Smooth muscle cell (in vitro differentiated cells): ENCODE data around the gene DSCAM. TPM values are rescaled to one million over a fixed set of nuclear protein-coding genes. Genes with fewer than 3 reads are reported as not detected.
A peak's percentile ranks its signal among the peaks of the same experiment; 100 is the strongest.

Source experiments
- DNase-seq: peaks from one replicate; lab custom pipeline; 2025; ENCODE audit not compliant: unreplicated experiment; lab: John Stamatoyannopoulos, UW
- H2AFZ ChIP-seq: fragments of 200-600 bp; sonication (generic); 2 replicates; pipeline ENCODE4 v1.6.0; 2016; ENCODE audit warnings: antibody characterized with exemption, low read depth, mild to moderate bottlenecking
- H3F3A ChIP-seq: fragments of 200-600 bp; sonication (generic); 2 replicates; pipeline ENCODE4 v1.6.0; 2017; ENCODE audit warnings: antibody characterized with exemption, low read depth
- H3K27ac ChIP-seq: fragments of 200-600 bp; sonication (generic); 2 replicates; pipeline ENCODE4 v1.5.1; 2016; ENCODE audit warnings: low read depth, mild to moderate bottlenecking
- H3K27me3 ChIP-seq: fragments of 200-600 bp; sonication (generic); 2 replicates; pipeline ENCODE4 v1.6.1; 2016; ENCODE audit warnings: low read depth, mild to moderate bottlenecking
- H3K36me3 ChIP-seq: fragments of 200-600 bp; sonication (generic); 2 replicates; pipeline ENCODE4 v1.5.1; 2016; ENCODE audit warnings: low read depth
- H3K4me1 ChIP-seq: fragments of 200-600 bp; sonication (generic); 2 replicates; pipeline ENCODE4 v1.5.1; 2016; ENCODE audit warnings: low read depth
- H3K4me2 ChIP-seq: fragments of 200-600 bp; sonication (generic); 2 replicates; pipeline ENCODE4 v1.6.0; 2016; ENCODE audit warnings: mild to moderate bottlenecking
- H3K4me3 ChIP-seq: fragments of 200-600 bp; sonication (generic); 2 replicates; pipeline ENCODE4 v1.5.1; 2016; ENCODE audit warnings: mild to moderate bottlenecking
- H3K79me2 ChIP-seq: fragments of 200-600 bp; sonication (generic); 2 replicates; pipeline ENCODE4 v1.6.0; 2016; ENCODE audit warnings: low read depth, mild to moderate bottlenecking
- H3K9ac ChIP-seq: fragments of 200-600 bp; sonication (generic); 2 replicates; pipeline ENCODE4 v1.6.0; 2016; ENCODE audit warnings: low read depth
- H3K9me3 ChIP-seq: fragments of 200-600 bp; sonication (generic); replicated peaks from 2 replicates; pipeline ENCODE4 v1.5.1; 2016; ENCODE audit warnings: low read depth
- H4K20me1 ChIP-seq: fragments of 200-600 bp; sonication (generic); 2 replicates; pipeline ENCODE4 v1.6.0; 2016; ENCODE audit warnings: low read depth
- WGBS: methylation state at CpG from one replicate; pipeline ENCODE4 v1.1.7; 2016; ENCODE audit warnings: low lambda C conversion rate; 5-methylcytosine and 5-hydroxymethylcytosine counted together
- polyA plus RNA-seq: library from polyadenylated mRNA; unstranded; fragments of >200 nt; fragmentation: Nextera tagmentation; extraction: Ambion mirVana; gene quantifications from 2 replicates; pipeline ENCODE4 v1.2.1, GENCODE V29; 2016
- total RNA-seq: library from RNA; depleted of rRNA; stranded (reverse); fragments of >200 nt; gene quantifications from 2 replicates; pipeline ENCODE4 v1.2.3, GENCODE V29; 2014
- TF ChIP-seq, protein P1 (sequence below): fragments of 200-600 bp; sonication (generic); IDR thresholded peaks from 2 replicates; pipeline ENCODE4 v1.5.1; 2017; ENCODE audit warnings: borderline replicate concordance, mild to moderate bottlenecking, antibody characterized with exemption; ENCODE audit not compliant: insufficient read depth, poor library complexity, severe bottlenecking

DSCAM gene
- total and polyA plus RNA-seq, 2 experiments from 2014 or later: not detected

DNA sequence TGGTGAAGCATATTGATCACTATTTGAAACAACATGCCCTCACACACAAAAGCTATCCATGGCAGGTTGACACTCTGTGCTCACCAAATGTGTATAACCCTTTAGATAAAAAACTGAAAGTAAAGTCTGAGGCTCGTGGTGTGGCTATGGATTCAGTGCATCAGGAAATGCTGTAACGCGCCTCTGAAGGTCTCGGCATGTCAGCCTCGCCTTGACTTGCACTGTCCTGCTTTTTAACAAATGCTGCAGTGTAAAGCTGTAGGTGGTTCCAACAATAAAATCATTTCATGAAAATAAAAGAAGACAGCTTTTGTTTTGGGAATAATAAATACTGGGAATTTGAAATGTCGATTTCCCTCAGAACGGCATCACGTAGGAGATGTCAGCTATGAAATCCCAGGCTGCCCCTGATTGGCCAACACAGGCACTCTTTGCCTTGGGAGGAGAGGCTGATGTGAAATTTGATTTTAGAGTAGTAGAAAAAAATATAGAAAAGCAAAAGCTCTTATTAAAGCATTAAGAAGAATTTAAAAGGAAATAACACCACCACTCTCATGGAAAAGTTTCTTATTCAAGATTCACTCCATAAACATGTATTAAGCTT is 168.2 kb downstream of the DSCAM start:
- H4K20me1 ChIP-seq: no peaks in the 10 kb centered on the region
- no peaks in the 10 kb centered on the region for H3K9me3 ChIP-seq
- H3K27me3 ChIP-seq: no peaks in the 10 kb centered on the region
- no peak for DNase-seq
- no peak overlapping the region for H3K4me2 ChIP-seq
- no peaks in the 10 kb centered on the region for H3K79me2 ChIP-seq
- H3K4me3 ChIP-seq: no peak overlapping the region
- 87% methylated on average over 8 of the region's 8 CpGs for WGBS
- no peaks in the 10 kb centered on the region for H3K4me1 ChIP-seq
- no peaks in the 10 kb centered on the region for H3K36me3 ChIP-seq
- H2AFZ ChIP-seq: no peak overlapping the region
- H3F3A ChIP-seq: no peaks in the 10 kb centered on the region
- TF ChIP-seq, protein P1, sequence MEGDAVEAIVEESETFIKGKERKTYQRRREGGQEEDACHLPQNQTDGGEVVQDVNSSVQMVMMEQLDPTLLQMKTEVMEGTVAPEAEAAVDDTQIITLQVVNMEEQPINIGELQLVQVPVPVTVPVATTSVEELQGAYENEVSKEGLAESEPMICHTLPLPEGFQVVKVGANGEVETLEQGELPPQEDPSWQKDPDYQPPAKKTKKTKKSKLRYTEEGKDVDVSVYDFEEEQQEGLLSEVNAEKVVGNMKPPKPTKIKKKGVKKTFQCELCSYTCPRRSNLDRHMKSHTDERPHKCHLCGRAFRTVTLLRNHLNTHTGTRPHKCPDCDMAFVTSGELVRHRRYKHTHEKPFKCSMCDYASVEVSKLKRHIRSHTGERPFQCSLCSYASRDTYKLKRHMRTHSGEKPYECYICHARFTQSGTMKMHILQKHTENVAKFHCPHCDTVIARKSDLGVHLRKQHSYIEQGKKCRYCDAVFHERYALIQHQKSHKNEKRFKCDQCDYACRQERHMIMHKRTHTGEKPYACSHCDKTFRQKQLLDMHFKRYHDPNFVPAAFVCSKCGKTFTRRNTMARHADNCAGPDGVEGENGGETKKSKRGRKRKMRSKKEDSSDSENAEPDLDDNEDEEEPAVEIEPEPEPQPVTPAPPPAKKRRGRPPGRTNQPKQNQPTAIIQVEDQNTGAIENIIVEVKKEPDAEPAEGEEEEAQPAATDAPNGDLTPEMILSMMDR: no peak
- H3K27ac ChIP-seq: no peak overlapping the region
- H3K9ac ChIP-seq: no peak overlapping the region

DNA sequence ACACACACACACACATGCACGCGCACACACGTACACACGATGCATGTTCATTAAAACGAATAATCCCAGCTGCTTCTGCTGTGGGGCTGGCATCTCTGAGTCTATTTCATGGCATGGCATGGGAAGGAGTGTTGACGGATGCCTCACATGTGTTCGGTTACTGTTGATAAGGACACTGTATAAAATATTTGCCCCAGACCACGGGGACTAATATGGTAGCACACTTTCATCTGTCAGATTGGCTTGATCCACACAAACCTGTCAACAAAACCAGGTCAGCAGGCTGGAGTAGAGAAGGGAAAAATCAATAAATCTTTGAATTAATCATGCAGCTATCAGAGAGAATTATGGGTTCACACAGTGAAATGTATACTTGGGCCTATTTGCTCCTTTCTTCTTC is 171.9 kb downstream of the DSCAM start:
- Histone ChIP-seq H4K20me1 (no peaks in the 10 kb centered on the region), H3K4me1 (no peaks in the 10 kb centered on the region), H3F3A (no peaks in the 10 kb centered on the region), H3K4me3 (no peak overlapping the region), H3K4me2 (no peak overlapping the region), H3K36me3 (no peaks in the 10 kb centered on the region), H3K9ac (no peak overlapping the region), H3K79me2 (no peaks in the 10 kb centered on the region), H2AFZ (no peak overlapping the region), H3K27me3 (no peaks in the 10 kb centered on the region), H3K27ac (no peak overlapping the region), H3K9me3 (no peaks in the 10 kb centered on the region)
- WGBS: 97% methylated on average over 8 of the region's 8 CpGs
- DNase-seq: no peak
- TF ChIP-seq, protein P1: no peak

DNA sequence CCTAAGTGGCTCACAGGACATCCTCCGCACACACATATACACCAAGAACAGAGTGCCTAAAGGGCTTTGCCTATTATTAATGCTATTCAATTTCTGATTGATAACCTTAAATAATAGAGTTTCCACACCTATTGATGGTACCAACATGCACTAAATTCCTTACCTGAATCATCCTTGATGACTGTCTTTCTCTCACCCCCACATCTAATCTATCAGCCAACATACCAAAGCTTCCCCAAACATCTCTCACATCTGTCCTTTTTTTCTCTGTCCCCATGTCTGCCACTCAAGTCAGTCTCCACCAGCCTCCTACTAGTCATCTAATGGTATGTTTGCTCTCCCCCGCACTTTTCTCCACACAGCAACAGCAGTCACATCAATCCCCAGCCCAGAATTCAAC is 174.4 kb downstream of the DSCAM start:
- no peaks in the 10 kb centered on the region for H3K36me3 ChIP-seq
- DNase-seq: no peak
- H3F3A ChIP-seq: no peaks in the 10 kb centered on the region
- no peak overlapping the region for H3K4me3 ChIP-seq
- no peaks in the 10 kb centered on the region for H4K20me1 ChIP-seq
- H3K27ac ChIP-seq: peak overlapping the region; percentile 33
- H3K9ac ChIP-seq: no peak overlapping the region
- H3K4me1 ChIP-seq: no peaks in the 10 kb centered on the region
- no peak overlapping the region for H2AFZ ChIP-seq
- TF ChIP-seq, protein P1: no peak
- no peaks in the 10 kb centered on the region for H3K9me3 ChIP-seq
- no peaks in the 10 kb centered on the region for H3K79me2 ChIP-seq
- WGBS: 78% methylated on average over 2 of the region's 2 CpGs
- no peaks in the 10 kb centered on the region for H3K27me3 ChIP-seq
- H3K4me2 ChIP-seq: peak overlapping the region; percentile 14

DNA sequence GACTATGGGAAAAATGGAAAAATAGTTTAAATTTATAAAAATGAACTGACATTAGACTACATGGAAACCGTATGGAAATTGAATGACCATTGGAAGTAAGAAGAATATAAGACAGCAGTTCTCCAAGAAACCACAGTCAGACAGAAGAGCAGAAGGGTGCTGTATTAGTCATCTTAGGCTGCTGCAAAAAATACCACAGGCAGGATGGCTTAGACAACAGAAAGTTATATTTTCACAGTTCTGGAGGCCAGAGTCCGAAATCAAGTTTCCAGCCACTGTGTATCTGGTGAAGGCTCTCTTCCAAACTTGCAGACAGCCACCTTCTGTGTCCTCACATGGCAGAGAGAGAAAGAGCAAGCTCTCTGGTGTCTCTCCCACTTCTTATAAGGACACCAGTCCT is 175.2 kb downstream of the DSCAM start:
- WGBS: 49% methylated on average over 2 of the region's 2 CpGs
- peak overlapping the region; percentile 33 for H2AFZ ChIP-seq

More for the DNA sequence above, 175.2 kb downstream of the DSCAM start:
- no peaks in the 10 kb centered on the region for H3K36me3 ChIP-seq
- H3K9ac ChIP-seq: no peak overlapping the region
- TF ChIP-seq, protein P1: no peak
- H3K4me2 ChIP-seq: peak overlapping the region; percentile 46
- no peaks in the 10 kb centered on the region for H3K9me3 ChIP-seq
- no peak overlapping the region for H3K4me3 ChIP-seq
- no peaks in the 10 kb centered on the region for H3K27me3 ChIP-seq
- no peaks in the 10 kb centered on the region for H3F3A ChIP-seq
- no peaks in the 10 kb centered on the region for H3K4me1 ChIP-seq
- DNase-seq: no peak
- H3K27ac ChIP-seq: peak overlapping the region; percentile 33
- H4K20me1 ChIP-seq: no peaks in the 10 kb centered on the region
- H3K79me2 ChIP-seq: no peaks in the 10 kb centered on the region
